Osteocyte (in vitro differentiated cells): ENCODE data around the gene RBM38. TPM values are rescaled to one million over a fixed set of nuclear protein-coding genes. Genes with fewer than 3 reads are reported as not detected.

Experiments
- DNase-seq: peaks from one replicate; pipeline ENCODE4 v3.0.0; 2021; ENCODE audit warnings: mixed read lengths; ENCODE audit not compliant: unreplicated experiment; ENCODE audit errors: extremely low spot score
- H3K27ac Mint-ChIP-seq: one replicate; pipeline ENCODE4 v1.8.0; 2021; ENCODE audit warnings: mild to moderate bottlenecking, mixed read lengths; ENCODE audit not compliant: unreplicated experiment
- H3K27me3 Mint-ChIP-seq: one replicate; pipeline ENCODE4 v1.8.0; 2021; ENCODE audit warnings: mixed read lengths; ENCODE audit not compliant: unreplicated experiment
- H3K36me3 Mint-ChIP-seq: one replicate; pipeline ENCODE4 v1.8.0; 2021; ENCODE audit warnings: mixed read lengths; ENCODE audit not compliant: unreplicated experiment
- H3K4me1 Mint-ChIP-seq: one replicate; pipeline ENCODE4 v1.8.0; 2021; ENCODE audit warnings: mixed read lengths; ENCODE audit not compliant: unreplicated experiment
- H3K4me3 Mint-ChIP-seq: one replicate; pipeline ENCODE4 v1.8.0; 2021; ENCODE audit warnings: mild to moderate bottlenecking, moderate library complexity, mixed read lengths; ENCODE audit not compliant: unreplicated experiment
- H3K9me3 Mint-ChIP-seq: one replicate; pipeline ENCODE4 v1.8.0; 2021; ENCODE audit warnings: mixed read lengths; ENCODE audit not compliant: unreplicated experiment
- CTCF ChIP-seq: fragments of 200-600 bp; sonication (generic); IDR thresholded peaks from 2 replicates; pipeline ENCODE4 v1.5.0; 2021; ENCODE audit warnings: antibody characterized with exemption, mild to moderate bottlenecking, moderate library complexity
- total RNA-seq: library from RNA; stranded (reverse); gene quantifications from 2 replicates; pipeline ENCODE4 v1.2.1, GENCODE V29; 2021

Gene RBM38
- total RNA-seq, 1 donor from 2014 or later, result 18.8 TPM

DNA sequence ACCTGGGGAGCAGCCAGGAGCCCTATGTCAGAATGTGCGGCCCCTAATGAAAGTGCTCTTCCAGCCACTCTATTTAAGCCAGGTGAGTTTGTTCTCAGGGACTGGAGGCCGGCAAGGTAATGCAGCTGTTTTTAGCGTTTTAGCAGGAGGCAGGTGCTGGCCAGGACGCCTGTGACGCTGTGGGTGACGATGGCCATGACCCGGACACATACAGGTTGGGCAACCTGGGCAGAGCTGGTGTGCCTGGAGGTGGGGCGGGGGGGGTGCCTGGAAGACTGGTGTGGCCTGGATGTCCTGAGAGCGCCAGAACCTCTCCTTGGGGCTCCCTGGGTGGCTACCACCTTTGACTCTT lies 51.7 kb downstream of the RBM38 start:
- no peak for DNase-seq
- Mint-ChIP-seq H3K4me1 (peaks cover 14% of the 10 kb centered on the region), H3K27ac (no peak overlapping the region), H3K9me3 (no peaks in the 10 kb centered on the region), H3K36me3 (no peaks in the 10 kb centered on the region), H3K4me3 (no peak overlapping the region), H3K27me3 (peaks cover 18% of the 10 kb centered on the region)
- TF ChIP-seq CTCF, result no peak

GRCh38 chr20:57443349-57444265 lies 52.4 kb downstream of the RBM38 start:
- TF ChIP-seq CTCF, result no peak
- Mint-ChIP-seq H3K9me3 (no peaks in the 10 kb centered on the region), H3K36me3 (no peaks in the 10 kb centered on the region), H3K27ac (no peak overlapping the region), H3K27me3 (peaks cover 24% of the 10 kb centered on the region), H3K4me1 (peaks cover 11% of the 10 kb centered on the region), H3K4me3 (no peak overlapping the region)
- DNase-seq, result no peak

DNA sequence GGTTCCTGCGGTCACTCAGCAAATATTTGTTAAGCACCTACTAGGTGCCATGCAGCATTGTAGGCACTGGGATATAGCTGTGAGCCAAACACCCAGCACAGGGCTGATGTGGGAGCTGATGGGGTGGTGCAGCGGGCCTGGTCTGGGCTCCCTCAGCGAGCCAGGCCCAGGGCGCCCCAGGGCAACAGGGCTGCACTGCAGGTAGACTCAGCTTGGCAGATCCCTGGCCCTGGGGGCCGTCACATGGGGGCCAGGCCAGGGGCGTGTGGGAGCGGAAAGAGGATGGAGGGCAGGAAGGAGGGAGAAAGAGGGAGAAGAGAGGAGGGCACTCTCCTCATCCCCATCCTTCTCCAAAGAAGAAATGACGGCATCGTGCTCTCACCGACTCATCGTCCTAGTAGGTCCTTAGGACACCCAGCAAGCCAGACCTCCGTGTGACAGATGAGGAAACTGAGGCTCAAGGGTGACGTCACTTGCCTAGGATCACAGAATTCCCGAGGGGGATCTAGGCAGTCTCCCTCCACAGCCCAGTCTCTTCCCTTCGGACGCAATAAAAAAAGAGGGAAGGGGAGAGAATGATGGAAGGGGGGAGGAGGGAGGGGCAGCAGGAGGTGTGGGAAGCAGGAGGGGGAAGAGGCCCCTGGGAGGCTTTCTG lies 53.3 kb downstream of the RBM38 start:
- no peak for DNase-seq
- no peaks in the 10 kb centered on the region for H3K36me3 Mint-ChIP-seq
- H3K27me3 Mint-ChIP-seq, result peaks cover 29% of the 10 kb centered on the region
- no peak overlapping the region for H3K4me3 Mint-ChIP-seq
- no peaks in the 10 kb centered on the region for H3K9me3 Mint-ChIP-seq
- no peak for TF ChIP-seq CTCF
- no peak overlapping the region for H3K27ac Mint-ChIP-seq
- peaks cover 10% of the 10 kb centered on the region for H3K4me1 Mint-ChIP-seq

DNA sequence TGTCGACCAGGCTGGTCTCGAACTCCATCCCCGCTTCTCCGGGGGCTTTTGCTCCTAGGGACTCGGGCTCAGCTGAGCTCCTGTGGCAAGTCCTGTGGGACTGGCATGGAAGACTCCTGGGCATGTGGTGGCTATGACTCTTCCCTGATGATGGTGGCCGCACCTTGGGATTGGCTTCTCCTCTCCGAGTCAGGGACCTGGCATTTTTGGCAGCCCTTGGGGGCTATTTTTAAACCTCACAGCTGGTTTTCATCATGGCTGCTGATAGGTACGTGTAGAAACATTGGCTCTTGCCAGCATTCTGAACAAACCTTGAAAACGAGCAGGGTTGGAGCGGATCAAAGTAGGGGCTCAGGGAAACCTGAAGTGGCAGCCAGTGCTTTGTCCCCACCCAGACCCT lies 54.1 kb downstream of the RBM38 start:
- Mint-ChIP-seq H3K27me3 (peaks cover 33% of the 10 kb centered on the region), H3K4me3 (no peak overlapping the region), H3K9me3 (no peaks in the 10 kb centered on the region), H3K27ac (no peak overlapping the region), H3K36me3 (no peaks in the 10 kb centered on the region), H3K4me1 (peaks cover 7% of the 10 kb centered on the region)
- no peak for DNase-seq
- TF ChIP-seq CTCF, result no peak

GRCh38 chr20:57445774-57446173 lies 54.6 kb downstream of the RBM38 start:
- H3K4me3 Mint-ChIP-seq, result no peak overlapping the region
- no peak for DNase-seq
- no peak overlapping the region for H3K27ac Mint-ChIP-seq
- TF ChIP-seq CTCF, result no peak
- no peaks in the 10 kb centered on the region for H3K36me3 Mint-ChIP-seq
- no peaks in the 10 kb centered on the region for H3K9me3 Mint-ChIP-seq
- peaks cover 37% of the 10 kb centered on the region for H3K27me3 Mint-ChIP-seq
- peaks cover 3% of the 10 kb centered on the region for H3K4me1 Mint-ChIP-seq
